ENCODE data around the gene HOXD8.

DNA sequence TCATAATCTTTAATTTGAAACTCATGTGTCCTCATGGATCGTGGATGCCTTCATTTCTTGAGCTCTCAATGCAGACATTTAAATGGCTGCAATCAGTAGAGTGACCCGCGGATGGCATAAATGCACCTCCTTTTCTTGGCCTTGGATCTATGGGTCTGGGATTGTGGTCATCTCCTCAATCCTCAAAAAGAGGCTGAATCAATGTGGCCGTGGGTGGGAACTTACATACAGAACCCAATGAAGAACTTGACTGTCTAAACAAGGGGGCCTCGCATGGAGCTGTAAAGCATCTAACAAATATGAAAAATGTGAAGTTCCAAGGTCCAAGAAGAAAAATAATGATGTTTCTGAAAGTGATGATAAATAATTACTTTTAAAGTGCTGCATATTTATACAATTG is 34.1 kb upstream of the HOXD8 start:
- TF ChIP-seq, protein P1, sequence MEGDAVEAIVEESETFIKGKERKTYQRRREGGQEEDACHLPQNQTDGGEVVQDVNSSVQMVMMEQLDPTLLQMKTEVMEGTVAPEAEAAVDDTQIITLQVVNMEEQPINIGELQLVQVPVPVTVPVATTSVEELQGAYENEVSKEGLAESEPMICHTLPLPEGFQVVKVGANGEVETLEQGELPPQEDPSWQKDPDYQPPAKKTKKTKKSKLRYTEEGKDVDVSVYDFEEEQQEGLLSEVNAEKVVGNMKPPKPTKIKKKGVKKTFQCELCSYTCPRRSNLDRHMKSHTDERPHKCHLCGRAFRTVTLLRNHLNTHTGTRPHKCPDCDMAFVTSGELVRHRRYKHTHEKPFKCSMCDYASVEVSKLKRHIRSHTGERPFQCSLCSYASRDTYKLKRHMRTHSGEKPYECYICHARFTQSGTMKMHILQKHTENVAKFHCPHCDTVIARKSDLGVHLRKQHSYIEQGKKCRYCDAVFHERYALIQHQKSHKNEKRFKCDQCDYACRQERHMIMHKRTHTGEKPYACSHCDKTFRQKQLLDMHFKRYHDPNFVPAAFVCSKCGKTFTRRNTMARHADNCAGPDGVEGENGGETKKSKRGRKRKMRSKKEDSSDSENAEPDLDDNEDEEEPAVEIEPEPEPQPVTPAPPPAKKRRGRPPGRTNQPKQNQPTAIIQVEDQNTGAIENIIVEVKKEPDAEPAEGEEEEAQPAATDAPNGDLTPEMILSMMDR (IDR thresholded peaks at IDR 0.05), result no peak
- TF ChIP-seq EZH2phosphoT487 (IDR thresholded peaks at IDR 0.05), result no peak

Data from neural progenitor cell (in vitro differentiated cells).